Neural crest cell (in vitro differentiated cells): ENCODE results near the gene NTRK2. TPM values are rescaled to one million over a fixed set of nuclear protein-coding genes. Genes with fewer than 3 reads are reported as not detected.

Source experiments
- DNase-seq: peaks from one replicate; pipeline ENCODE4 v3.0.0; 2021; ENCODE audit warnings: low read depth, mixed read lengths, low spot score
- H3K27ac Mint-ChIP-seq: one replicate; pipeline ENCODE4 v1.8.0; 2021; ENCODE audit warnings: mild to moderate bottlenecking, mixed read lengths; ENCODE audit not compliant: unreplicated experiment
- H3K27me3 Mint-ChIP-seq: 2 replicates; pipeline ENCODE4 v1.8.0; 2021; ENCODE audit warnings: low read depth, mild to moderate bottlenecking, mixed read lengths
- H3K36me3 Mint-ChIP-seq: 2 replicates; pipeline ENCODE4 v1.8.0; 2021; ENCODE audit warnings: low read depth, mild to moderate bottlenecking, mixed read lengths
- H3K4me1 Mint-ChIP-seq: 2 replicates; pipeline ENCODE4 v1.8.0; 2021; ENCODE audit warnings: mixed read lengths
- H3K4me3 Mint-ChIP-seq: one replicate; pipeline ENCODE4 v1.8.0; 2021; ENCODE audit warnings: mild to moderate bottlenecking, mixed read lengths
- H3K9me3 Mint-ChIP-seq: 2 replicates; pipeline ENCODE4 v1.8.0; 2021; ENCODE audit warnings: mixed read lengths
- CTCF ChIP-seq: fragments of 200-600 bp; sonication (generic); conservative IDR thresholded peaks from 2 replicates; pipeline ENCODE4 v1.5.0; 2021; ENCODE audit warnings: antibody characterized with exemption, mild to moderate bottlenecking
- total RNA-seq: library from RNA; stranded (reverse); gene quantifications from 2 replicates; pipeline ENCODE4 v1.2.1, GENCODE V29; 2021

The NTRK2 gene
- total RNA-seq, 1 donor from 2014 or later = 20.6 TPM

- Mint-ChIP-seq H3K36me3 (no peaks in the 10 kb centered on the region), H3K4me3 (no peak overlapping the region), H3K9me3 (no peaks in the 10 kb centered on the region), H3K4me1 (peaks cover 23% of the 10 kb centered on the region), H3K27ac (no peak overlapping the region), H3K27me3 (no peaks in the 10 kb centered on the region)
- no peak for TF ChIP-seq CTCF
- DNase-seq = no peak
Observed at GRCh38 chr9:84835745-84836144, 166.2 kb downstream of the NTRK2 start.

- TF ChIP-seq CTCF = no peak
Observed at GRCh38 chr9:84838879-84839278, 169.3 kb downstream of the NTRK2 start.

GRCh38 chr9:84839541-84839940, 170.0 kb downstream of the NTRK2 start:
- peaks cover 5% of the 10 kb centered on the region for H3K9me3 Mint-ChIP-seq
- TF ChIP-seq CTCF = no peak
- no peak for DNase-seq
- H3K27me3 Mint-ChIP-seq = peaks cover 2% of the 10 kb centered on the region
- peaks cover 30% of the 10 kb centered on the region for H3K4me1 Mint-ChIP-seq
- peaks cover 5% of the 10 kb centered on the region for H3K36me3 Mint-ChIP-seq
- no peak overlapping the region for H3K4me3 Mint-ChIP-seq
- H3K27ac Mint-ChIP-seq = no peak overlapping the region

More at GRCh38 chr9:84838879-84839278, 169.3 kb downstream of the NTRK2 start:
- Mint-ChIP-seq H3K27me3 (peaks cover 2% of the 10 kb centered on the region), H3K9me3 (peaks cover 5% of the 10 kb centered on the region), H3K4me3 (no peak overlapping the region), H3K36me3 (peaks cover 3% of the 10 kb centered on the region), H3K27ac (no peak overlapping the region), H3K4me1 (peaks cover 29% of the 10 kb centered on the region)
- DNase-seq = no peak

GRCh38 chr9:84841931-84842330, 172.4 kb downstream of the NTRK2 start:
- peaks cover 2% of the 10 kb centered on the region for H3K27me3 Mint-ChIP-seq
- DNase-seq = no peak
- peaks cover 39% of the 10 kb centered on the region for H3K4me1 Mint-ChIP-seq
- no peak for TF ChIP-seq CTCF
- peak overlapping the region; percentile 16 for H3K27ac Mint-ChIP-seq
- peaks cover 5% of the 10 kb centered on the region for H3K36me3 Mint-ChIP-seq
- peaks cover 5% of the 10 kb centered on the region for H3K9me3 Mint-ChIP-seq
- no peak overlapping the region for H3K4me3 Mint-ChIP-seq

- Mint-ChIP-seq H3K36me3 (peaks cover 5% of the 10 kb centered on the region), H3K27me3 (peaks cover 2% of the 10 kb centered on the region), H3K9me3 (peaks cover 5% of the 10 kb centered on the region), H3K27ac (no peak overlapping the region), H3K4me3 (no peak overlapping the region), H3K4me1 (peaks cover 52% of the 10 kb centered on the region)
- DNase-seq = no peak
- no peak for TF ChIP-seq CTCF
Observed at GRCh38 chr9:84843175-84843824, 173.8 kb downstream of the NTRK2 start.
